H54 (cell line): ENCODE data around the gene PET117.
A peak's percentile ranks its signal among the peaks of the same experiment; 100 is the strongest.
"Not testable (repeated sequence)": the region's sequence is repeated elsewhere in the genome, so short reads cannot be mapped to it uniquely, and the experiment has no call there.

Experiments used
- DNase-seq: peaks from one replicate; pipeline ENCODE4 v3.0.0; 2011; ENCODE audit warnings: low spot score, mixed read lengths; ENCODE audit not compliant: insufficient read length
- FAIRE-seq: peaks from 3 replicates; lab custom pipeline; 2011; peaks lifted over from hg19 to GRCh38; lab: Jason Lieb, UNC
- POLR2A ChIP-seq: IDR thresholded peaks from 2 replicates; pipeline ENCODE4 v1.6.1; 2011; ENCODE audit warnings: low read depth, mild to moderate bottlenecking, low read length

The PET117 gene

GRCh38 chr20:18137412-18138265 lies at the start of gene PET117, which contains the start of gene KAT14:
PET117 (plus strand) TSS chr20:18137863; CDS start chr20:18137956, 93 bp downstream.
KAT14 (plus strand) TSS chr20:18137863; CDS start chr20:18142661, 4,798 bp downstream.
- TF ChIP-seq POLR2A: peak; percentile 70
- FAIRE-seq: no peak
- DNase-seq: peak; percentile 85

GRCh38 chr20:18088298-18088697 lies 49.4 kb upstream of the PET117 start:
- not testable (repeated sequence) for FAIRE-seq, DNase-seq

GRCh38 chr20:18088841-18089240 lies 48.8 kb upstream of the PET117 start:
- DNase-seq, FAIRE-seq: not testable (repeated sequence)

- FAIRE-seq: no peak
- DNase-seq: no peak
- TF ChIP-seq POLR2A: no peak
Measured at GRCh38 chr20:18090044-18090443, 47.6 kb upstream of the PET117 start.

- no peak for TF ChIP-seq POLR2A
- FAIRE-seq (no peak), DNase-seq (no peak)
Measured at GRCh38 chr20:18090477-18090876, 47.2 kb upstream of the PET117 start.

- FAIRE-seq (no peak), DNase-seq (no peak)
- no peak for TF ChIP-seq POLR2A
Measured at GRCh38 chr20:18091623-18092022, 46.0 kb upstream of the PET117 start.

- no peak for FAIRE-seq
- no peak for DNase-seq
- TF ChIP-seq POLR2A: no peak
Measured at GRCh38 chr20:18092890-18093289, 44.8 kb upstream of the PET117 start.

- FAIRE-seq (no peak), DNase-seq (no peak)
- TF ChIP-seq POLR2A: no peak
Measured at GRCh38 chr20:18093388-18093787, 44.3 kb upstream of the PET117 start.

- FAIRE-seq: no peak
- no peak for TF ChIP-seq POLR2A
- DNase-seq: no peak
Measured at GRCh38 chr20:18094191-18094590, 43.5 kb upstream of the PET117 start.

- not testable (repeated sequence) for DNase-seq, FAIRE-seq
Measured at GRCh38 chr20:18100569-18100968, 37.1 kb upstream of the PET117 start.

GRCh38 chr20:18101125-18101810 lies 36.4 kb upstream of the PET117 start:
- TF ChIP-seq POLR2A: no peak
- DNase-seq (no peak), FAIRE-seq (no peak)

GRCh38 chr20:18103497-18103896 lies 34.2 kb upstream of the PET117 start:
- no peak for DNase-seq
- FAIRE-seq: no peak
- TF ChIP-seq POLR2A: no peak

- DNase-seq (no peak), FAIRE-seq (no peak)
- TF ChIP-seq POLR2A: no peak
Measured at GRCh38 chr20:18108326-18108725, 29.3 kb upstream of the PET117 start.

- DNase-seq, FAIRE-seq: not testable (repeated sequence)
Measured at GRCh38 chr20:18128574-18128973, 9.1 kb upstream of the PET117 start.
